Muscle layer of colon (tissue), 2 donors: ENCODE data around the gene PCDHB4.
"Not testable (repeated sequence)": the region's sequence is repeated elsewhere in the genome, so short reads cannot be mapped to it uniquely, and the experiment has no call there.

Experiments used
- H3K27ac ChIP-seq: one replicate; pipeline ENCODE4 v1.7.0; 2013; ENCODE audit warnings: low read depth, mild to moderate bottlenecking, low read length, moderate library complexity
- H3K27me3 ChIP-seq, 2 donors: one replicate each; pipeline ENCODE4 v1.7.0; 2013; ENCODE audit warnings: low read length in 2 of 2, mild to moderate bottlenecking in 2 of 2; ENCODE audit not compliant: insufficient read depth in 2 of 2, control insufficient read depth in 1 of 2
- H3K36me3 ChIP-seq: one replicate; pipeline ENCODE4 v1.7.0; 2013; ENCODE audit warnings: mild to moderate bottlenecking, low read length; ENCODE audit not compliant: insufficient read depth
- H3K4me1 ChIP-seq: one replicate; pipeline ENCODE4 v1.7.0; 2013; ENCODE audit warnings: mild to moderate bottlenecking, low read length; ENCODE audit not compliant: insufficient read depth
- H3K4me3 ChIP-seq, 2 donors: one replicate each; pipeline ENCODE4 v1.7.0; 2013; ENCODE audit warnings: low read length in 2 of 2, low read depth in 1 of 2, mild to moderate bottlenecking in 1 of 2, moderate library complexity in 1 of 2
- H3K9ac ChIP-seq: one replicate; pipeline ENCODE4 v1.7.0; 2013; ENCODE audit warnings: low read length
- H3K9me3 ChIP-seq: one replicate; pipeline ENCODE4 v1.7.0; 2013; ENCODE audit warnings: mild to moderate bottlenecking, low read length
- donor health status: abdominal sarcoma.
- donor health status: Adenocarcinoma of cecum.

The PCDHB4 gene

GRCh38 chr5:141150993-141151325 lies 29.3 kb downstream of the PCDHB4 start:
- Histone ChIP-seq H3K9ac (no peak overlapping the region), H3K4me1 (no peaks in the 10 kb centered on the region), H3K27ac (no peak overlapping the region), H3K27me3 (no peaks in the 10 kb centered on the region), H3K4me3 (peak overlapping the region in 1 of 2 donors; percentile 23), H3K36me3 (no peaks in the 10 kb centered on the region), H3K9me3 (peaks cover 26% of the 10 kb centered on the region)

GRCh38 chr5:141151632-141152031 lies 30.0 kb downstream of the PCDHB4 start:
- peaks cover 28% of the 10 kb centered on the region for H3K9me3 ChIP-seq
- H3K4me1 ChIP-seq, H3K4me3 ChIP-seq, H3K27ac ChIP-seq, H3K36me3 ChIP-seq, H3K27me3 ChIP-seq, H3K9ac ChIP-seq: not testable (repeated sequence)

- H3K9me3 ChIP-seq: peaks cover 32% of the 10 kb centered on the region
- H3K4me1 ChIP-seq, H3K27me3 ChIP-seq, H3K4me3 ChIP-seq, H3K36me3 ChIP-seq, H3K9ac ChIP-seq, H3K27ac ChIP-seq: not testable (repeated sequence)
These were observed 30.5 kb downstream of the PCDHB4 start for GRCh38 chr5:141152096-141152495.

GRCh38 chr5:141155540-141156374 lies 34.1 kb downstream of the PCDHB4 start:
- Histone ChIP-seq H3K4me3 (no peak overlapping the region), H3K36me3 (no peaks in the 10 kb centered on the region), H3K9me3 (peaks cover 27% of the 10 kb centered on the region), H3K4me1 (no peaks in the 10 kb centered on the region), H3K9ac (no peak overlapping the region), H3K27ac (no peak overlapping the region), H3K27me3 (no peaks in the 10 kb centered on the region)

GRCh38 chr5:141157356-141157755 lies 35.7 kb downstream of the PCDHB4 start:
- H3K9ac ChIP-seq, H3K4me1 ChIP-seq, H3K36me3 ChIP-seq, H3K27ac ChIP-seq, H3K27me3 ChIP-seq, H3K4me3 ChIP-seq: not testable (repeated sequence)
- H3K9me3 ChIP-seq: peaks cover 19% of the 10 kb centered on the region

- H3K9ac ChIP-seq, H3K4me1 ChIP-seq, H3K27ac ChIP-seq, H3K4me3 ChIP-seq, H3K36me3 ChIP-seq, H3K27me3 ChIP-seq: not testable (repeated sequence)
- H3K9me3 ChIP-seq: peaks cover 19% of the 10 kb centered on the region
These were observed 36.3 kb downstream of the PCDHB4 start for GRCh38 chr5:141157901-141158300.

GRCh38 chr5:141172381-141173204 lies 51.0 kb downstream of the PCDHB4 start, which contains the start of gene PCDHB7:
TSS of gene PCDHB7 (plus strand) at chr5:141172644. CDS start at chr5:141172836, 192 bp downstream.
- Histone ChIP-seq H3K27ac (no peak within 1 kb of the TSS), H3K27me3 (peaks cover 0 to 4% of the 10 kb centered on the region in 2 donors), H3K9me3 (peaks cover 25% of the 10 kb centered on the region), H3K36me3 (no peaks in the 10 kb centered on the region), H3K4me3 (peak within 1 kb of the TSS in 1 of 2 donors; percentile 49), H3K4me1 (no peaks in the 10 kb centered on the region), H3K9ac (no peak within 1 kb of the TSS)

- not testable (repeated sequence) for H3K9ac ChIP-seq, H3K4me1 ChIP-seq, H3K4me3 ChIP-seq, H3K27me3 ChIP-seq, H3K27ac ChIP-seq, H3K36me3 ChIP-seq
- H3K9me3 ChIP-seq: peaks cover 25% of the 10 kb centered on the region
These were observed 52.9 kb downstream of the PCDHB4 start for GRCh38 chr5:141174291-141175104.
